C4-2B (cell line): ENCODE results near the gene GABRA5.

Source experiments
- H3K27ac ChIP-seq: fragments of 450-650 bp; 2 replicates; pipeline ENCODE4 v1.5.1; 2017
- CTCF ChIP-seq: fragments of 450-650 bp; conservative IDR thresholded peaks from 2 replicates; pipeline ENCODE4 v1.5.1; 2017; ENCODE audit warnings: mild to moderate bottlenecking
- ZFX ChIP-seq: fragments of 450-650 bp; IDR thresholded peaks from 2 replicates; pipeline ENCODE4 v1.6.1; 2017

GABRA5 gene

GRCh38 chr15:26941489-26941888 is 74.6 kb downstream of the GABRA5 start:
- no peak for TF ChIP-seq ZFX
- no peak for TF ChIP-seq CTCF
- H3K27ac ChIP-seq, result no peak overlapping the region

- TF ChIP-seq ZFX (no peak), CTCF (no peak)
- no peak overlapping the region for H3K27ac ChIP-seq
These were observed 77.0 kb downstream of the GABRA5 start for GRCh38 chr15:26943866-26944265.

GRCh38 chr15:26945046-26945445 is 78.2 kb downstream of the GABRA5 start:
- H3K27ac ChIP-seq, result no peak overlapping the region
- TF ChIP-seq CTCF, result no peak
- no peak for TF ChIP-seq ZFX

GRCh38 chr15:26950001-26950400 is 83.1 kb downstream of the GABRA5 start:
- no peak overlapping the region for H3K27ac ChIP-seq

GRCh38 chr15:26954403-26954802 is 87.5 kb downstream of the GABRA5 start:
- no peak for TF ChIP-seq CTCF
- no peak for TF ChIP-seq ZFX
- no peak overlapping the region for H3K27ac ChIP-seq

More at GRCh38 chr15:26950001-26950400, 83.1 kb downstream of the GABRA5 start:
- TF ChIP-seq CTCF (no peak), ZFX (no peak)

GRCh38 chr15:26967719-26968269 is 100.9 kb downstream of the GABRA5 start:
- TF ChIP-seq ZFX (no peak), CTCF (no peak)
- H3K27ac ChIP-seq, result no peak overlapping the region

- TF ChIP-seq ZFX (no peak), CTCF (no peak)
These were observed 101.9 kb downstream of the GABRA5 start for GRCh38 chr15:26968806-26969205.

More at GRCh38 chr15:26968806-26969205, 101.9 kb downstream of the GABRA5 start:
- H3K27ac ChIP-seq, result no peak overlapping the region
